Measurements from ENCODE around the gene ITGA2.

ITGA2 gene

GRCh38 chr5:52988335-52989024 is 672 bp upstream of the ITGA2 start:
- DNase-seq (ENCODE audit: low spot score), result peak; percentile 45

- DNase-seq (ENCODE audit: low spot score), result peak; percentile 76
These were observed 802 bp downstream of the ITGA2 start for GRCh38 chr5:52989781-52990527.

- DNase-seq (ENCODE audit: low spot score), result no peak
These were observed 1.4 kb downstream of the ITGA2 start for GRCh38 chr5:52990528-52990925.

GRCh38 chr5:52993367-52993766 is 4.2 kb downstream of the ITGA2 start:
- no peak for DNase-seq (ENCODE audit: low spot score)

GRCh38 chr5:52994266-52994665 is 5.1 kb downstream of the ITGA2 start:
- no peak for DNase-seq (ENCODE audit: low spot score)

- no peak for DNase-seq (ENCODE audit: low spot score)
These were observed 5.9 kb downstream of the ITGA2 start for GRCh38 chr5:52995095-52995494.

GRCh38 chr5:52995914-52996313 is 6.8 kb downstream of the ITGA2 start:
- no peak for DNase-seq (ENCODE audit: low spot score)

GRCh38 chr5:52996979-52997378 is 7.8 kb downstream of the ITGA2 start:
- DNase-seq (ENCODE audit: low spot score), result no peak

GRCh38 chr5:52997424-52997823 is 8.3 kb downstream of the ITGA2 start:
- DNase-seq (ENCODE audit: low spot score), result no peak

GRCh38 chr5:52998552-52999313 is 9.6 kb downstream of the ITGA2 start:
- peak; percentile 9 for DNase-seq (ENCODE audit: low spot score)

- peak; percentile 31 for DNase-seq (ENCODE audit: low spot score)
These were observed 10.3 kb downstream of the ITGA2 start for GRCh38 chr5:52999344-52999949.

GRCh38 chr5:53001541-53001940 is 12.4 kb downstream of the ITGA2 start:
- DNase-seq (ENCODE audit: low spot score), result no peak

- no peak for DNase-seq (ENCODE audit: low spot score)
These were observed 13.3 kb downstream of the ITGA2 start for GRCh38 chr5:53002491-53002890.

GRCh38 chr5:53003144-53003543 is 14.0 kb downstream of the ITGA2 start:
- no peak for DNase-seq (ENCODE audit: low spot score)

GRCh38 chr5:53006911-53007890 is 18.0 kb downstream of the ITGA2 start:
- no peak for DNase-seq (ENCODE audit: low spot score)

GRCh38 chr5:53008751-53009150 is 19.6 kb downstream of the ITGA2 start:
- DNase-seq (ENCODE audit: low spot score), result peak; percentile 79

- DNase-seq (ENCODE audit: low spot score), result no peak
These were observed 20.7 kb downstream of the ITGA2 start for GRCh38 chr5:53009816-53010215.

- DNase-seq (ENCODE audit: low spot score), result no peak
These were observed 21.7 kb downstream of the ITGA2 start for GRCh38 chr5:53010814-53011213.

- DNase-seq (ENCODE audit: low spot score), result no peak
These were observed 22.1 kb downstream of the ITGA2 start for GRCh38 chr5:53011233-53011632.

GRCh38 chr5:53013857-53014256 is 24.7 kb downstream of the ITGA2 start:
- no peak for DNase-seq (ENCODE audit: low spot score)

- DNase-seq (ENCODE audit: low spot score), result no peak
These were observed 28.2 kb downstream of the ITGA2 start for GRCh38 chr5:53017383-53017782.

All from RKO (cell line).